Measurements from ENCODE around the gene FAF1.

GRCh38 chr1:50880373-50880772, 79.7 kb downstream of the FAF1 start:
- no peak for TF ChIP-seq EZH2 (IDR thresholded peaks at IDR 0.05)
- no peak for TF ChIP-seq POLR2AphosphoS5 (IDR thresholded peaks at IDR 0.05; ENCODE audit: borderline replicate concordance, low read depth, low read length)

Measured in SK-N-MC (cell line).